B cell (primary cell): ENCODE measurements around the gene CLDN6.

Experiments used
- CTCF ChIP-seq: fragments of 200-600 bp; IDR thresholded peaks from one replicate; pipeline ENCODE4 v1.8.0; 2022; ENCODE audit warnings: antibody characterized with exemption, mild to moderate bottlenecking
- EZH2 ChIP-seq: IDR thresholded peaks from 2 replicates; pipeline ENCODE4 v1.6.1; 2012; ENCODE audit warnings: borderline replicate concordance, low read depth, mild to moderate bottlenecking, moderate library complexity, low read length; ENCODE audit not compliant: insufficient read depth, poor library complexity, severe bottlenecking

GRCh38 chr16:3021449-3022207 lies 3.6 kb upstream of the CLDN6 start:
- no peak for TF ChIP-seq EZH2
- peak; percentile 39 for TF ChIP-seq CTCF
